ENCODE results near the gene NOA1.

Gene NOA1

GRCh38 chr4:56977321-56978012, at the start of gene NOA1:
TSS of gene NOA1 (minus strand) at chr4:56977606. CDS start at chr4:56977585, 21 bp downstream.
- peak; percentile 97 for DNase-seq (ENCODE audit: low read depth)

DNA sequence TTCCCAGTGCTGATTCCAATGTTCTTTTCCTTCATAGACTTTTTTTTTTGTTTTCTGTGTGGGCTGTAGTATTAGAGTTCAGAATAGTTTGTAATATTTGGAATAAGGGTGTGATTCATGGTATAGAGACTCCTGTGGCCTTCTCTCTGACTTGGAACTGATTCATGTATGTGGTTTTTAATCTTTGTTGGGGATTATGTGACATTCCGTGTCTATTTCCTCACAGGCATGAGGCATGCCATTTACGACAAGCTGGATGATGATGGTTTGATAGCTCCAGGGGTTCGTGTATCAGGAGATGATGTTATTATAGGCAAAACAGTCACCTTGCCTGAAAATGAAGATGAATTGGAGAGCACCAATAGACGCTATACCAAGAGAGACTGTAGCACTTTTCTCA, 45.7 kb upstream of the NOA1 start:
- no peak for DNase-seq (ENCODE audit: low read depth)

GRCh38 chr4:57020467-57021101, 43.2 kb upstream of the NOA1 start:
- DNase-seq (ENCODE audit: low read depth): no peak

DNA sequence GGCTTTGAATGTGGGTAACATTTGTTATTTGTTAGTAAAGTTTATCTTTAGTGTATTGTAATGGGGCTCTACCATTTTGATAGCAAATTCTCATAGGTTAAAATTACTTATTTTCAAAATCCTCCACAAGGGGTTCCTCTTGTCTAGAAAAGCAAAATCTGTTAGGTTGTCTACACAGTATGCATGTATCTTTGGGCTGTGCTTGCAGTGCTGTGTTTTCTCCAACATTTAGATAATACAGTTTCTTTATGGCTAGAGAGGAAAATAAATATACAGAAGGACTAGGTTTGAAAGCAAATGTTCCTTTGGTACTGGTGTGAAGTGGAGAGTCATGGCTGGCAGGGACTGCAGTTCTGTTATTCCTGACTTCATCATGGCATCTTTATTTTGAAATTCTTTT, 41.6 kb upstream of the NOA1 start:
- no peak for DNase-seq (ENCODE audit: low read depth)

- no peak for DNase-seq (ENCODE audit: low read depth)
These were observed 36.2 kb upstream of the NOA1 start for GRCh38 chr4:57013543-57014120.

DNA sequence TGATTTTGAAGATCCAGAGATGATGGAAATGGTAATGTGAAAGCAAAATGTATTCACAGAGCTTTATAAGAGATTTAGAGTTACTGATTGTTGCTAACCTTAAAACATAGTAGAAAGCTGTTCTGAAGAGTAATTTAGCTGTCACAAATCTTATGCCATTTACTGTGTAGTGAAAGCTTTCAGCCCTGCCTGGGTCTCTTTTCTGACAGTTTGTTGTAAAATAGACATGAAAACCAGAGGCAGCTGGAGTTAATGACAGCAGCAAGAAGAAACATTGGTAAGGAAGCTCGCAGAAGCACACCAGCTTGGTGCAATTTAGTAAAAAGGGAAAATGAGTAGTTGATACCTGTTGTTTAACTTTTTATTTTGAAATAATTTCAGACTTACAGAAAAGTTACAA, 22.3 kb upstream of the NOA1 start:
- no peak for DNase-seq (ENCODE audit: low read depth)

- no peak for DNase-seq (ENCODE audit: low read depth)
These were observed 18.1 kb upstream of the NOA1 start for GRCh38 chr4:56995525-56995924.

- DNase-seq (ENCODE audit: low read depth): no peak
These were observed 12.9 kb upstream of the NOA1 start for GRCh38 chr4:56990109-56990905.

- no peak for DNase-seq (ENCODE audit: low read depth)
These were observed 9.5 kb upstream of the NOA1 start for GRCh38 chr4:56986952-56987351.

- DNase-seq (ENCODE audit: low read depth): no peak
These were observed 8.8 kb upstream of the NOA1 start for GRCh38 chr4:56986192-56986591.

DNA sequence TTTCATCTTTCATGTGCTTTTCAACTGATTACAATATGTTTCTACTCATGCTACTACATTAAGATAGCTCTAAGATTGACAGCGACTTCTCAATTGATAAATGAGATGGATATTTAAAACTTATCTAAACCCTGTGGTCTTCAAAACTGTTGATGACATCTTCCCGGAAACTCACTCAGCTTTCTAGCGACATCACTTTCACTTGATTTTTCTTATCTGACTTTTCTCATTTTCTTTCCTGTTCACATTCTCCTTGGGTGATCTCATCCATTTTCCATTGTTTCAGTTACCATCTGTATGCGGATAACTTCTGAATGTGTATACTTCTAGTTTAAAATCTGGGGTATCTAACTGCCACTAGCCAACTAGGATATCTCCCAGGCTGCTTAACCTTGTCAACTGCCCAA, 4.4 kb upstream of the NOA1 start:
- DNase-seq (ENCODE audit: low read depth): no peak

DNA sequence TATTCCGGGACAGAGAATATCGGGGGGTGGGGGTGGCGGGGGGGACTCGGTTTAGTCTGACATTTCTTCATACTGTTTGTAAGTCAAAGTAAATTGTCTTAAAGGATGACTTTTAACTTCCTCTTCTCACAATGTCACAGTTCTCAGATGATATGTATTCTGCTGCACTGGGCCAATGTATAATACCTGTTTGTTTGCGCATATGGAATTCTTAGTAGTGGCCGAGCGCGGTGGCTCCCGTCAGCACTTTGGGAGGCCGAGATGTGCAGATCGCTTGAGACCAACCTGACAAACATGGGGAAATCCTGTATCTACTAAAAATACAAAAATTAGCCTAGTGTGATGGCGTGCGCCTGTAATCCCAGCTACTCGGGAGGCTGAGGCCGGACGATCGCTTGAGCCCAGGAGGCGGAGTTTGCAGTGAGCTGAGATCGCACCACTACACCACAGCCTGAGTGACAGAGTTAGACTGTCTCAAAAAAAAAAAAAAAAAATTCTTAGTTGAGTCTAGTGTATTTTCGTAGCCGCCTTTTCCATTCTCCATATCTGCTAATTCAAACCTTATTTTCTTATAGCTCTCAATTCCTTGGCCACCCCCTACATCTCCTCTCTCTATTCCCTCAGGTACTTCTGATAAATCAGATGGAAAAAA, 2.1 kb upstream of the NOA1 start:
- peak; percentile 38 for DNase-seq (ENCODE audit: low read depth)

GRCh38 chr4:56978750-56979303, 1.4 kb upstream of the NOA1 start, which contains the start of gene POLR2B:
TSS of gene POLR2B (plus strand) at chr4:56978896. CDS start at chr4:56978986, 90 bp downstream.
- peak; percentile 87 for DNase-seq (ENCODE audit: low read depth)

GRCh38 chr4:56976837-56977320, 527 bp downstream of the NOA1 start:
- no peak for DNase-seq (ENCODE audit: low read depth)

DNA sequence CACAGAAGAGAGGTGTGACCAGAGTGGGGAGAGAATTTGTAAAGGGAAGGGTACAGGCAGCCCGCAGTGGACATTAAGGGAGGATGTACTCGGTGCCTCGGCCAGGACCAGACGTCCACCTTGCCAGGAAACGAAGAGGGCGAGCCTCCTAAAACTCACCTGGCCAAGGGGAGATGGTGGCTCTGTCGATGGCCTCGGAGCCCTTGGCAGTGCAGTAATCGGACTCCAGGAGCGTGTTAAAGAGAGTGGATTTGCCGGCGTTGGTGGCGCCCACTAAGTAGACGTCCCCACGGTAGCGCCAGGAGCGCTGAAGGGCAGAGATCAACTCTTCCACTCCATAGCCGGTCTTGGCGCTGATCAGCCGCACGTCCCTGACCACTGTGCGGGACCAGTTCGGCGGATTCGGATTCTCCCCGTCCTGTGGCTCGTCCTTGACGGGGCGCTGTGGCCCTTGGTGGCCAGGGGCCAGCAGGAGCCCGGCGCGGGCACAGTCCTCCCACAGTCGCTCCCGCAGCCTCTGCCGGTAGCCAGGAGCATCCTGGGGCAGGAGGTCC, 1.0 kb downstream of the NOA1 start:
- no peak for DNase-seq (ENCODE audit: low read depth)

GRCh38 chr4:56973336-56973735, 4.1 kb downstream of the NOA1 start:
- DNase-seq (ENCODE audit: low read depth): no peak

GRCh38 chr4:56972809-56973208, 4.6 kb downstream of the NOA1 start:
- no peak for DNase-seq (ENCODE audit: low read depth)

GRCh38 chr4:56972389-56972788, 5.0 kb downstream of the NOA1 start:
- DNase-seq (ENCODE audit: low read depth): no peak

DNA sequence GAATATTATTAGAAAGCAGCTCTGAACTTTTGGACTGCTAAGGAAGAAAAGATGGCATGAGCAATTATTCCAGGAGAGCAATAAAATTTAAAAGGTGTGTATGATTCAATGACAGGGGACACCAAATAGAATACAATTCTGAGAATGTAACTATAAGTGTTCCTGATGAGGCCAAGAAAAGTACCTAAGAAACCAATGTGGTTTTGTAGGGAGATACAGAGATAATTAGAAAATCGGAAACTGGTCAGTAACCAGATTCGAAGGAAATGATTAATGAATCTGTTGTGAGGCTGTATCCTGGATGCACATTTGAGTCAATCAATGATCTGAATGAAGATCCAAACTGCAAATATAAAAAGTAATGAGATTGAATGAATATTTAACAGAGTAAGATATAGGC, 6.0 kb downstream of the NOA1 start:
- DNase-seq (ENCODE audit: low read depth): no peak

- no peak for DNase-seq (ENCODE audit: low read depth)
These were observed 16.3 kb downstream of the NOA1 start for GRCh38 chr4:56961107-56961500.

DNA sequence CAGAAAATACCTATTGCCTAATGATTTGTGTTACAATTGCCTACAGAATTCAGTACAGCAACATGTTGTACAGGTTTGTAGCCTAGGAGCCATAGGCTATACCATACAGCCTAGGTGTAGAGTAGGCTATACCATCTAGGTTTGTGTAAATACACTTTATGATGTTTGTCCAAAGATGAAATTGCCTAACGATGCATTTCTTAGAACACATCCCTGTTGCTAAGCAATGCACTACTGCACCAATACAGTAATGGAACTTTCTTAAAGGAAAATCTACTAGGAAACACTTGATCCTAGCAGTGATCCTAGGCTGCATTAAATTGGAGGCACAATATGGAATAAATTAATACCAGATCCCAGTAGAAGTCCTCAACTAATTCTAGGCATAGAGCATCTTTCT, 18.3 kb downstream of the NOA1 start:
- DNase-seq (ENCODE audit: low read depth): no peak
